ENCODE data around the gene CYYR1.

The CYYR1 gene

GRCh38 chr21:26572702-26573381, at the start of gene CYYR1:
TSS of gene CYYR1 (minus strand) at chr21:26573286. CDS start at chr21:26572940, 346 bp downstream.
- TF ChIP-seq CTCF (IDR thresholded peaks at IDR 0.05): no peak

GRCh38 chr21:26617176-26617575, 44.1 kb upstream of the CYYR1 start:
- TF ChIP-seq CTCF (IDR thresholded peaks at IDR 0.05): no peak

DNA sequence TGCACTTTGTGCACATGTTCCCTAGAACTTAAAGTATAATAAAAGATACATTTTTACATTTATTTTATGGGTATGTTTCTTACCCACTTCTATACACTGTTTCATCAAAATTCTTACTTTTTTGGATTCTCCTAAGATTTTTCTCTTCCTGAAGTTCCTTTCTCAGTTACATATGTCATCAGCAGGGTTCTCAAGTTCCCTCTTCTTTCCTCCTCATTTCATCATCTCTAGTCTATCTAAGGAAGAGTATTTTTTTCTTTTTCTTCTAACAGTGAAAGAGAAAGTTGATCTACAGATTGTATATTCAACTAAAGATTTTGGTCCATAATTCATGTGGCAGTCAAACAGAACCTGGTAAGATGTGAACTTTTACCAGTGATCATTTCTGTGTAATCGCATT, 41.2 kb upstream of the CYYR1 start:
- TF ChIP-seq CTCF (IDR thresholded peaks at IDR 0.05): no peak

DNA sequence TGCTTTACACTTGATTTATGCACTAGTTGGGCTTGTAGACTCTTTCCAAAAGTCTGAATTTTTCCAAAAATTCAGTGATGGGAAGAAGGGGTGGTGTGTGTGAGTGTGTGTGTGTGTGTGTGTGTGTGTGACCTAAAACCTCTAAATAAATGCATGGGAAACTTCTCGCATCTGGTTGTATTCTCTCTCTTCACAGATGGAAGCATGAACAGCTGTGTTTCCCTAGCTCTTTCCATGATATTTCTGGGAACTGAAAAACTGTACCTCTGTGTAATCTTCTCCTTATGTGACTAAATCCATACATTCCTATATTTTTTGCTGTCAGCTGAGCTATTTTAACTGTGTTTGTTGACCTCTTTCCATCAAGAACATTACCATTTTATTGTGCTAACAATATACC, 26.2 kb upstream of the CYYR1 start:
- no peak for TF ChIP-seq CTCF (IDR thresholded peaks at IDR 0.05)

- TF ChIP-seq CTCF (IDR thresholded peaks at IDR 0.05): no peak
These were observed 24.9 kb upstream of the CYYR1 start for GRCh38 chr21:26597981-26598380.

DNA sequence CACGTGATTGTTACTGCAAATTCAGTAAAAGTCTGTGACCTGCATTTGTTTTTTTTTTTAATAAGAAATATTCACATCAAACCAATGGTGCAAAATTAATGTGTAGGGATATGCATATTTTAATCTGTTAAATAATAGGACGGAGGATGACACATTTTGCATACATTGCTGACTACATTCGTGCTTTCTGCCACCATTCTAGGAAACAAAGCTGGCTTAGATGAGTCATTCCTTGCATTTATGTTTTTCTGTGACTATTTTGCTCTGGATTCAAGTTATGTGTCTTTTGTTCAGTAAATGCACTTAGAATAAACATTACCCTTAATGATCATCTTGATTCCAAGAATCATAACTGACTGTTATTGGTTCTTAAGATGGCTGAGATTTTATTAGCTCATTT, 23.9 kb upstream of the CYYR1 start:
- TF ChIP-seq CTCF (IDR thresholded peaks at IDR 0.05): no peak

DNA sequence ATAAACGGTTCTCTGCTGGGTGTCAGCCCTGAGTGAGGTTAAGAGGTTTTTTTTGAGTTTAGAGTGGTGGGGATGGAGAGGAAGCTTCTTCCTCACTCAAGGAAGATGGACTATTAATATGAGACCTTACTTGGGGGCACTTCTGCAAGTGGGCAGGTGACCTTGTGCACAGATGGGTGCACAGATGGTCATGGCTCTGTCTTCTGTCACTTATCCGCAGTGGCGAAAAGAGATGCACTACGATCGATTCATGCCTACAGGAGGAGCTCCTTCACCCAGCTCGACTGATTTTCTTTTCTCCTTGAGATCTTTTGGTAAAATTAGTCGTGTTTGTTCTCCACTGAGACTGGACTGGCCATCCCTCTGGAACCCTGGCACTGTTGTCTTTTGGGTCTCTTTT, 22.9 kb upstream of the CYYR1 start:
- no peak for TF ChIP-seq CTCF (IDR thresholded peaks at IDR 0.05)

DNA sequence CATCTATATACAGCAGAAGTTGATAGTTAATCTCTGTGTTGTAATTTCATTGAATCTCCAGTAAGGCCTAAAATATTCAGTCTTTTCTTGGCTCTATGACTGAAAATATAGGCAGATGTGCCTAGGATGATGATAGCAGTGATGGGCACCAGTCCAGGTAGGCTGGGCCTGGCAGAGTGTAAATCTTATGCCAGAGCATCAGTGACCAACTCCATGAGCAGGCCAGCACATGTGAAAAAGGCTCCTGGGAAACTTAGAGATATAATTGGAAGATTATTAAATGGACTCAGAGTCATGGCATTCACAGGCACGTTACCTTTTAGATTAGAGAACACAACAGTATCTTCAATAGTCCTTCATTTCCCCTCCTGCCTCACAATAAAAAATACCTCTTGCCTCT, 20.7 kb upstream of the CYYR1 start:
- TF ChIP-seq CTCF (IDR thresholded peaks at IDR 0.05): no peak
